ENCODE measurements around the gene FLNC.

GRCh38 chr7:128845475-128845874 is 15.3 kb downstream of the FLNC start:
- TF ChIP-seq EZH2phosphoT487 (IDR thresholded peaks at IDR 0.05; ENCODE audit: borderline replicate concordance, low read length) (no peak), CTCF (IDR thresholded peaks at IDR 0.05; ENCODE audit: low read depth, low read length, poor library complexity, severe bottlenecking) (no peak)

Measured in DOHH2 (cell line).